H1 (cell line): ENCODE measurements around the gene KCTD11. TPM values are rescaled to one million over a fixed set of nuclear protein-coding genes. Genes with fewer than 3 reads are reported as not detected.

Experiments used
- CTCF ChIA-PET: fragments of 300-600 bp; sonication (Branson Sonifier 250); formaldehyde crosslinking; loops from one replicate; lab custom pipeline; 2021; ENCODE audit not compliant: partially characterized antibody; lab: Charles Lee
- POLR2A ChIA-PET: fragments of 300-600 bp; sonication (Branson Sonifier 250); formaldehyde crosslinking; loops from one replicate; lab custom pipeline; 2021; ENCODE audit warnings: inconsistent platforms; ENCODE audit not compliant: partially characterized antibody; lab: Charles Lee
- DNase-seq, 2 experiments: peaks; one replicate each; pipeline versions ENCODE4 v3.0.0 to v3.0.0-alpha.2; 2010 to 2022; ENCODE audit warnings: low spot score in 2 of 2, low read depth in 1 of 2, mixed read lengths in 1 of 2
- FAIRE-seq: peaks from 2 replicates; lab custom pipeline; 2011; peaks lifted over from hg19 to GRCh38; lab: Jason Lieb, UNC
- H2AFZ ChIP-seq: 2 replicates; pipeline ENCODE4 v1.8.1; 2012; ENCODE audit warnings: low read length, inconsistent platforms
- H2AK5ac ChIP-seq: 2 replicates; pipeline ENCODE4 v1.6.1; 2013; ENCODE audit warnings: low read depth, low read length
- H2BK120ac ChIP-seq: replicated peaks from 2 replicates; pipeline ENCODE3; 2013; ENCODE audit warnings: low read depth, low read length, inconsistent platforms
- H2BK12ac ChIP-seq: 2 replicates; pipeline ENCODE4 v1.6.1; 2013; ENCODE audit warnings: low read depth, low read length
- H2BK15ac ChIP-seq: 2 replicates; pipeline ENCODE4 v1.6.1; 2013; ENCODE audit warnings: low read length
- H2BK20ac ChIP-seq: 2 replicates; pipeline ENCODE4 v1.6.1; 2013; ENCODE audit warnings: low read length
- H2BK5ac ChIP-seq: 2 replicates; pipeline ENCODE4 v1.6.1; 2013; ENCODE audit warnings: low read depth, low read length
- H3K14ac ChIP-seq: 2 replicates; pipeline ENCODE4 v1.6.1; 2013; ENCODE audit warnings: inconsistent platforms; ENCODE audit not compliant: insufficient read length
- H3K18ac ChIP-seq: 2 replicates; pipeline ENCODE4 v1.6.1; 2013; ENCODE audit warnings: low read length; ENCODE audit errors: extremely low read depth
- H3K23ac ChIP-seq: 2 replicates; pipeline ENCODE4 v1.6.1; 2013; ENCODE audit warnings: inconsistent platforms; ENCODE audit not compliant: insufficient read length
- H3K23me2 ChIP-seq: 2 replicates; pipeline ENCODE4 v1.6.1; 2013; ENCODE audit warnings: low read depth, low read length
- H3K27ac ChIP-seq: 2 replicates; pipeline ENCODE4 v1.6.1; 2011; ENCODE audit warnings: low read depth, low read length, inconsistent platforms
- H3K27me3 ChIP-seq, 4 experiments: replicated peaks in 1 of 4; 1 replicate in 1 of 4; 2 replicates in 3 of 4; pipeline versions ENCODE4 v1.6.1 to v1.8.1; 2011 to 2013; ENCODE audit warnings: low read length in 3 of 4, mild to moderate bottlenecking in 3 of 4, inconsistent platforms in 2 of 4, mixed read lengths in 2 of 4, moderate library complexity in 1 of 4; ENCODE audit not compliant: control insufficient read depth in 3 of 4, insufficient read depth in 3 of 4; ENCODE audit errors: extremely low read depth in 1 of 4
- H3K36me3 ChIP-seq, 4 experiments: 2 replicates each; pipeline versions ENCODE4 v1.6.1 to v1.8.1; 2011 to 2013; ENCODE audit warnings: mild to moderate bottlenecking in 4 of 4, low read length in 3 of 4, moderate library complexity in 2 of 4, control low read depth in 1 of 4, inconsistent platforms in 1 of 4; ENCODE audit not compliant: insufficient read depth in 4 of 4, control insufficient read depth in 2 of 4
- H3K4ac ChIP-seq: replicated peaks from 2 replicates; pipeline ENCODE3; 2013; ENCODE audit warnings: low read length, low read depth, mixed read lengths, inconsistent platforms; ENCODE audit not compliant: insufficient read length
- H3K4me1 ChIP-seq, 4 experiments: replicated peaks in 1 of 4; 1 replicate in 1 of 4; 2 replicates in 3 of 4; pipeline versions ENCODE4 v1.6.1 to v1.8.1; 2011 to 2013; ENCODE audit warnings: low read length in 3 of 4, inconsistent platforms in 2 of 4, mixed read lengths in 1 of 4; ENCODE audit not compliant: insufficient read depth in 4 of 4, control insufficient read depth in 3 of 4
- H3K4me2 ChIP-seq, 2 experiments: 2 replicates each; pipeline versions ENCODE4 v1.6.1 to v1.8.1; 2011 to 2013; ENCODE audit warnings: low read depth in 2 of 2, low read length in 2 of 2, control low read depth in 1 of 2, inconsistent platforms in 1 of 2, mild to moderate bottlenecking in 1 of 2; ENCODE audit not compliant: insufficient read depth in 1 of 2
- H3K4me3 ChIP-seq, 4 experiments: fragments of 200-600, 300-600 bp in 1 of 4; sonication (generic), shearing (Covaris generic), sonication (Bioruptor Twin) in 1 of 4; 2 replicates each; pipeline versions ENCODE4 v1.5.1 to v1.8.1; 2011 to 2016; ENCODE audit warnings: low read length in 4 of 4, low read depth in 3 of 4, control low read depth in 2 of 4, inconsistent platforms in 2 of 4, mild to moderate bottlenecking in 2 of 4, mixed read lengths in 1 of 4, moderate library complexity in 1 of 4; ENCODE audit not compliant: insufficient read depth in 2 of 4; ENCODE audit errors: extremely low read depth in 1 of 4
- H3K56ac ChIP-seq: replicated peaks from 2 replicates; pipeline ENCODE3; 2013; ENCODE audit warnings: low read depth, mild to moderate bottlenecking, mixed read lengths, low read length, inconsistent platforms; ENCODE audit not compliant: insufficient read length
- H3K79me1 ChIP-seq: 2 replicates; pipeline ENCODE4 v1.6.1; 2013; ENCODE audit warnings: low read depth, low read length, control low read depth
- H3K79me2 ChIP-seq, 2 experiments: 2 replicates each; pipeline versions ENCODE4 v1.6.1 to v1.8.1; 2012 to 2013; ENCODE audit warnings: low read length in 2 of 2, mild to moderate bottlenecking in 2 of 2, inconsistent platforms in 1 of 2; ENCODE audit not compliant: insufficient read depth in 2 of 2, control insufficient read depth in 1 of 2
- H3K9ac ChIP-seq, 4 experiments: replicated peaks in 1 of 4; 1 replicate in 1 of 4; 2 replicates in 3 of 4; pipeline versions ENCODE4 v1.6.1 to v1.8.1; 2011 to 2013; ENCODE audit warnings: low read depth in 3 of 4, low read length in 3 of 4, control low read depth in 2 of 4, mild to moderate bottlenecking in 2 of 4, moderate library complexity in 2 of 4, inconsistent platforms in 1 of 4; ENCODE audit errors: extremely low read depth in 1 of 4
- H3K9me3 ChIP-seq, 2 experiments: 2 replicates each; pipeline versions ENCODE4 v1.6.1 to v1.8.1; 2012 to 2013; ENCODE audit warnings: mild to moderate bottlenecking in 2 of 2, moderate library complexity in 2 of 2, control low read depth in 1 of 2, inconsistent platforms in 1 of 2, low read depth in 1 of 2, low read length in 1 of 2, mixed read lengths in 1 of 2; ENCODE audit not compliant: insufficient read depth in 2 of 2
- H4K20me1 ChIP-seq, 2 experiments: replicated peaks in 1 of 2; 2 replicates each; pipeline versions ENCODE3 to v1.8.1; 2011 to 2013; ENCODE audit warnings: inconsistent platforms in 2 of 2, low read length in 2 of 2, mild to moderate bottlenecking in 1 of 2; ENCODE audit not compliant: insufficient read depth in 2 of 2, control insufficient read depth in 1 of 2
- H4K5ac ChIP-seq: 2 replicates; pipeline ENCODE4 v1.6.1; 2013; ENCODE audit warnings: low read length, low read depth, mixed read lengths, inconsistent platforms; ENCODE audit not compliant: insufficient read length
- H4K8ac ChIP-seq: 2 replicates; pipeline ENCODE4 v1.8.0; 2013; ENCODE audit warnings: mild to moderate bottlenecking, moderate library complexity, low read length, inconsistent platforms; ENCODE audit not compliant: insufficient read depth; ENCODE audit errors: extremely low read depth
- H4K91ac ChIP-seq: replicated peaks from 2 replicates; pipeline ENCODE3; 2013; ENCODE audit warnings: low read length, mixed read lengths, inconsistent platforms; ENCODE audit not compliant: insufficient read length
- CBX8 ChIP-seq: fragments of 300-800, 300-1000 bp; sonication (generic); IDR thresholded peaks from 2 replicates; pipeline ENCODE4 v1.7.1; 2016; ENCODE audit warnings: low read depth, low read length, borderline replicate concordance
- CREB1 ChIP-seq: IDR thresholded peaks from 2 replicates; pipeline ENCODE4 v1.6.1; 2012; ENCODE audit warnings: inconsistent platforms
- YY1 ChIP-seq: IDR thresholded peaks from 2 replicates; pipeline ENCODE4 v1.6.1; 2011; ENCODE audit warnings: low read depth, mild to moderate bottlenecking, low read length
- WGBS, 2 experiments: shearing (Covaris generic) in 1 of 2; methylation state at CpG; one replicate each; pipeline versions ENCODE4 v1.1.6 to v1.1.7; 2013 to 2015; ENCODE audit warnings: low lambda C conversion rate in 2 of 2, mixed read lengths in 2 of 2, inconsistent platforms in 1 of 2, low coverage in 1 of 2, missing lambda C conversion rate in 1 of 2; ENCODE audit not compliant: insufficient replicate concordance in 2 of 2, insufficient coverage in 1 of 2, insufficient read length in 1 of 2; ENCODE audit errors: extremely low coverage in 1 of 2, missing lambda C conversion rate in 1 of 2; 5-methylcytosine and 5-hydroxymethylcytosine counted together
- polyA plus RNA-seq, 7 experiments: library from polyadenylated mRNA; depleted of rRNA in 3 of 7; stranded (reverse) in 5 of 7; unstranded in 2 of 7; fragments of >200 nt in 5 of 7; fragments of 200-250 nt in 2 of 7; gene quantifications; 1 replicate in 5 of 7; 2 replicates in 1 of 7; 4 replicates in 1 of 7; pipeline versions ENCODE4 v1.2.1 to v1.2.3, GENCODE V29; 2011 to 2013; ENCODE audit warnings: missing spikeins in 2 of 7, mixed read lengths in 2 of 7
- total RNA-seq: library from RNA; stranded (reverse); fragmentation: NEBNext Ultra II Directional; extraction: Animal tissue kit (Norgen Biotek cat#: 25700); gene quantifications from 2 replicates; pipeline ENCODE4 v1.2.1, GENCODE V29; 2021

KCTD11 gene
- total and polyA plus RNA-seq, 2 of the 8 experiments (the other 6 are each of a cell fraction or from before 2014, with no cell fraction given): 8.6 to 9.2 TPM

GRCh38 chr17:7324438-7324779 is 27.6 kb upstream of the KCTD11 start:
- Histone ChIP-seq H3K23me2 (peaks cover 5% of the 10 kb centered on the region), H3K18ac (no peak overlapping the region), H3K79me2 (peaks cover 0 to 14% of the 10 kb centered on the region in 2 experiments; a peak in 2 of 4 replicates), H3K4me2 (no peak overlapping the region), H3K27ac (0 out of 2 replicates have a peak overlapping the region, but pooled peaks have one; percentile 19), H3K4me3 (no peak overlapping the region), H2AFZ (no peak overlapping the region), H4K5ac (no peak overlapping the region), H3K36me3 (peaks cover 26 to 45% (median 43%) of the 10 kb centered on the region in 4 experiments), H3K27me3 (no peaks in the 10 kb centered on the region; a peak in 1 of 7 replicates), H4K91ac (no peak overlapping the region), H3K56ac (no peak overlapping the region), H3K9ac (no peak overlapping the region), H2BK120ac (no peak overlapping the region), H4K8ac (peak overlapping the region; percentile 3; the same call in 1 of the 2 replicates), H3K23ac (no peak overlapping the region), H3K9me3 (no peaks in the 10 kb centered on the region), H2AK5ac (no peak overlapping the region), H3K79me1 (peaks cover 2% of the 10 kb centered on the region; the same call in 1 of the 2 replicates), H2BK15ac (no peak overlapping the region), H3K14ac (no peak overlapping the region), H2BK20ac (no peak overlapping the region), H3K4ac (no peak overlapping the region), H4K20me1 (peaks cover 2 to 22% of the 10 kb centered on the region in 2 experiments), H3K4me1 (peaks cover 0 to 10% (median under 1%) of the 10 kb centered on the region in 4 experiments; a peak in 2 of 7 replicates), H2BK12ac (no peak overlapping the region), H2BK5ac (no peak overlapping the region)
- DNase-seq (no peak), FAIRE-seq (no peak)
- TF ChIP-seq YY1: no peak
- TF ChIP-seq CREB1: no peak
- no peak for TF ChIP-seq CBX8
- CTCF ChIA-PET: interaction anchor here (0.6 to 9.3 kb wide), 12 partner anchors 9 to 1959 kb away, joined by 3 to 167 read pairs (median 7); partner anchors contain the start of genes ACAP1, GPS2, NLGN2 and TMEM95
- 78% methylated on average over 3 of the region's 3 CpGs; no CpG with 5 or more reads in 1 of the 2 experiments for WGBS, 2 experiments
- POLR2A ChIA-PET: interaction anchor here (1.1 to 13.4 kb wide), 6 partner anchors 10 to 85 kb away, joined by 3 to 223 read pairs (median 6); partner anchors contain the start of genes ACAP1 and GPS2
